SU-DHL-6 (cell line): Measurements from ENCODE around the gene CFAP69.

Experiments used
- EZH2phosphoT487 ChIP-seq: fragments of 200-600 bp; sonication (generic), shearing (Covaris generic); conservative IDR thresholded peaks from 2 replicates; pipeline ENCODE4 v1.6.1; 2018; ENCODE audit warnings: mild to moderate bottlenecking, antibody characterized with exemption, low read length, moderate library complexity, mixed read lengths
- TF ChIP-seq, protein P1 (sequence below): fragments of 200-600 bp; sonication (generic); IDR thresholded peaks from one replicate; pipeline ENCODE4 v1.5.1; 2017; ENCODE audit warnings: antibody characterized with exemption, mild to moderate bottlenecking, low read length, moderate library complexity; ENCODE audit not compliant: insufficient read depth, poor library complexity, severe bottlenecking

- TF ChIP-seq, protein P1, sequence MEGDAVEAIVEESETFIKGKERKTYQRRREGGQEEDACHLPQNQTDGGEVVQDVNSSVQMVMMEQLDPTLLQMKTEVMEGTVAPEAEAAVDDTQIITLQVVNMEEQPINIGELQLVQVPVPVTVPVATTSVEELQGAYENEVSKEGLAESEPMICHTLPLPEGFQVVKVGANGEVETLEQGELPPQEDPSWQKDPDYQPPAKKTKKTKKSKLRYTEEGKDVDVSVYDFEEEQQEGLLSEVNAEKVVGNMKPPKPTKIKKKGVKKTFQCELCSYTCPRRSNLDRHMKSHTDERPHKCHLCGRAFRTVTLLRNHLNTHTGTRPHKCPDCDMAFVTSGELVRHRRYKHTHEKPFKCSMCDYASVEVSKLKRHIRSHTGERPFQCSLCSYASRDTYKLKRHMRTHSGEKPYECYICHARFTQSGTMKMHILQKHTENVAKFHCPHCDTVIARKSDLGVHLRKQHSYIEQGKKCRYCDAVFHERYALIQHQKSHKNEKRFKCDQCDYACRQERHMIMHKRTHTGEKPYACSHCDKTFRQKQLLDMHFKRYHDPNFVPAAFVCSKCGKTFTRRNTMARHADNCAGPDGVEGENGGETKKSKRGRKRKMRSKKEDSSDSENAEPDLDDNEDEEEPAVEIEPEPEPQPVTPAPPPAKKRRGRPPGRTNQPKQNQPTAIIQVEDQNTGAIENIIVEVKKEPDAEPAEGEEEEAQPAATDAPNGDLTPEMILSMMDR, result no peak
- TF ChIP-seq EZH2phosphoT487, result no peak
Observed at GRCh38 chr7:90288154-90288553, 43.2 kb downstream of the CFAP69 start.
